ENCODE results near the gene ATP2A2.

ATP2A2 gene

GRCh38 chr12:110345176-110345661, 64.2 kb downstream of the ATP2A2 start:
- DNase-seq (ENCODE audit: low read depth) = no peak
- H3K4me3 ChIP-seq (ENCODE audit: low read depth, low read length) = no peak overlapping the region
- TF ChIP-seq, protein P1, sequence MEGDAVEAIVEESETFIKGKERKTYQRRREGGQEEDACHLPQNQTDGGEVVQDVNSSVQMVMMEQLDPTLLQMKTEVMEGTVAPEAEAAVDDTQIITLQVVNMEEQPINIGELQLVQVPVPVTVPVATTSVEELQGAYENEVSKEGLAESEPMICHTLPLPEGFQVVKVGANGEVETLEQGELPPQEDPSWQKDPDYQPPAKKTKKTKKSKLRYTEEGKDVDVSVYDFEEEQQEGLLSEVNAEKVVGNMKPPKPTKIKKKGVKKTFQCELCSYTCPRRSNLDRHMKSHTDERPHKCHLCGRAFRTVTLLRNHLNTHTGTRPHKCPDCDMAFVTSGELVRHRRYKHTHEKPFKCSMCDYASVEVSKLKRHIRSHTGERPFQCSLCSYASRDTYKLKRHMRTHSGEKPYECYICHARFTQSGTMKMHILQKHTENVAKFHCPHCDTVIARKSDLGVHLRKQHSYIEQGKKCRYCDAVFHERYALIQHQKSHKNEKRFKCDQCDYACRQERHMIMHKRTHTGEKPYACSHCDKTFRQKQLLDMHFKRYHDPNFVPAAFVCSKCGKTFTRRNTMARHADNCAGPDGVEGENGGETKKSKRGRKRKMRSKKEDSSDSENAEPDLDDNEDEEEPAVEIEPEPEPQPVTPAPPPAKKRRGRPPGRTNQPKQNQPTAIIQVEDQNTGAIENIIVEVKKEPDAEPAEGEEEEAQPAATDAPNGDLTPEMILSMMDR (conservative IDR thresholded peaks at IDR 0.05; ENCODE audit: low read depth, low read length) = no peak

DNA sequence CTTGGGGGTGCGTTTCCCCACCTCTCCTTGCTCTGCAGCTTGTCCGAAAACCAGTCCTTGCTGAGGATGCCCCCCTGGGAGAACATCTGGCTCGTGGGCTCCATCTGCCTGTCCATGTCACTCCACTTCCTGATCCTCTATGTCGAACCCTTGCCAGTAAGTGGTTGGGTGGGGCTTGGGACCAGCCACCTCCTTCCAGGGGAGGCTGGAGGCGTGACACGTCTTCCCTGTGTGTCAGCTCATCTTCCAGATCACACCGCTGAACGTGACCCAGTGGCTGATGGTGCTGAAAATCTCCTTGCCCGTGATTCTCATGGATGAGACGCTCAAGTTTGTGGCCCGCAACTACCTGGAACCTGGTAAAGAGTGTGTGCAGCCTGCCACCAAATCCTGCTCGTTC, 64.9 kb downstream of the ATP2A2 start:
- no peak for DNase-seq (ENCODE audit: low read depth)
- H3K4me3 ChIP-seq (ENCODE audit: low read depth, low read length) = no peak overlapping the region
- TF ChIP-seq, protein P1 (conservative IDR thresholded peaks at IDR 0.05; ENCODE audit: low read depth, low read length) = no peak

DNA sequence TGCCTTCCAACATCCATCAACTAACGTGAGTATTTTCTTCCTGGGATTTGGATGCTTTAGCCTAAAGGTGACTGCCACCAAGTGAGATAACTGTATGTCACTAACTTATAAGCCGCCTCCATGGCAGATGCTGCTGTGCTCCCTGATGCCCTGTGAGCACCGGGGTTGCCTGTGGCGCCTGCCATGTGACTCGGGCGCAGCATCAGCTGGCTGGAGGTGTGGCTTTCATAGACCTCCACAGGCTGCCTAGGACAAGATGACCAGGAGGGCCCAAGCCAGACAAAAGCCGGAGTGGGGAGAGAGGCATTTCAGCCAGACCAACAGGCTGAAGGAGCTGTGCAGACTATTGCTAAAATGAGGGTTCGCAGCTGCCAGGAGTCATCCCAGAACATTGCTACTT, 66.7 kb downstream of the ATP2A2 start:
- DNase-seq (ENCODE audit: low read depth) = no peak
- no peak overlapping the region for H3K4me3 ChIP-seq (ENCODE audit: low read depth, low read length)
- TF ChIP-seq, protein P1 (conservative IDR thresholded peaks at IDR 0.05; ENCODE audit: low read depth, low read length) = no peak

DNA sequence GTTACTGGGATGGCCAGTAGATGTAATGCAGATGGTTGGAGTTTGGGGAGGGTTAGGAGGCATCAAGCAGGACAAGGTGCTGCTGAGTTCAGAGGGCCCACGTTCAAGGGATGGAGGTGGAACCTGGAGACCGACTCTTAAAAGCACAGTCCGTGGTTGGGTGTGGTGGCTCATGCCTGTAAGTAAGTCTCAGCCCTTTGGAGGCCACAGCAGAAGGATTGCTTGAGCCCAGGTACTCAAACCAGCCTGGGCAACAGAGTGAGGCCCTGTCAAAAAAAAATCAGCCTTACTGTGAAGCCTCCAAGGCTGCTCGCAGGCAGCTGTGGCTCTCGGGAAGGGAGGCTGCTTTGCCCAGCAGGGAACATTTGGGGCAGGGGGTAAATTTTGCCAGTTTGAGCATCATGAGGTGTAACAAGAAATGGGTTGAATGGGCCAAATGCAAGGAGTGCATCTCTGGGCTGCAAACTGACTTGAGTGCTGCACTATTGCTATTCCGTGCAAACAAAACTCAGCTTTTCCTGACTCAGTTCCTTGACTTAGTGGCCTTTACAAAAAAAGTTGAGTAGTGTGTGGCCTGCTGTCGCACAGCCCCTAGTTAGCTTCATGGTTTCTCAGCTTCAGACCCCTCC, 67.5 kb downstream of the ATP2A2 start:
- no peak for DNase-seq (ENCODE audit: low read depth)
- H3K4me3 ChIP-seq (ENCODE audit: low read depth, low read length) = no peak overlapping the region
- TF ChIP-seq, protein P1 (conservative IDR thresholded peaks at IDR 0.05; ENCODE audit: low read depth, low read length) = no peak

- no peak overlapping the region for H3K4me3 ChIP-seq (ENCODE audit: low read depth, low read length)
- DNase-seq (ENCODE audit: low read depth) = no peak
- TF ChIP-seq, protein P1 (conservative IDR thresholded peaks at IDR 0.05; ENCODE audit: low read depth, low read length) = no peak
Measured at GRCh38 chr12:110349096-110349495, 68.0 kb downstream of the ATP2A2 start.

DNA sequence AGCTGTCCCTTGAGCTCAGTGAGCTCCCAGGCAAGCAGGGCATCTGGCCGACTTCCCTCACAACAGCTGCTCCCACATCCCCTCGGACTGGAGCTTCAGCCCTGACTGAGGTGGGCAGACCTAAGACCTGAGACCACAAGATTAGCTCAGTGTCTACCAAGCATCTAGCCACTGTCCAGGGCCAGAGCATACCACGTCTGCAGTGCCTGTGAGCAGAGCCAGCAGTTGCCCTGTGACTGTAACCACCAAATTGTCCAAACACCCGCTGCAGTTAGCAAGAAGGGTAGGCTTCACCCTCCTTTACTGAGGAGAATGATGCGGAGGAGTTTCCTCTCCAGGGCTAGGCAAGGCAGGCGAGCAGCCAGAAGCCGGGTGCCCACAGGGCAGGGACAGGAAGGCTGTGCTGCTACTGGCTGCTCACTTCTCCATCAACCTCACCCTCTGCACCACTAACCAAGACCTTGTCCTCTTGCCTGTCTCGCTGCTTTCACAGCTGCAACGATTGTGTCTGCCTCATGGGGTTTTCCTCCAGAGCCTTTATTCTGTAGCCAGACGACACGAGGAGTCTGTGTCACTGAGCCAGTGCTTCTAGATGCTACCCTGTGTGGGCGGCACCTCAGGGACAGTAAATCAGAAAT, 68.6 kb downstream of the ATP2A2 start:
- no peak for DNase-seq (ENCODE audit: low read depth)
- no peak overlapping the region for H3K4me3 ChIP-seq (ENCODE audit: low read depth, low read length)
- TF ChIP-seq, protein P1 (conservative IDR thresholded peaks at IDR 0.05; ENCODE audit: low read depth, low read length) = no peak

GRCh38 chr12:110351119-110351518, 70.1 kb downstream of the ATP2A2 start:
- H3K4me3 ChIP-seq (ENCODE audit: low read depth, low read length) = no peak overlapping the region
- TF ChIP-seq, protein P1 (conservative IDR thresholded peaks at IDR 0.05; ENCODE audit: low read depth, low read length) = no peak
- no peak for DNase-seq (ENCODE audit: low read depth)

Data from choroid plexus epithelial cell (primary cell).